Chondrocyte (in vitro differentiated cells): ENCODE measurements around the gene MAML2. TPM values are rescaled to one million over a fixed set of nuclear protein-coding genes. Genes with fewer than 3 reads are reported as not detected.

ENCODE experiments used
- DNase-seq: peaks from one replicate; pipeline ENCODE4 v3.0.0; 2021; ENCODE audit warnings: mixed read lengths, low spot score
- H3K27ac Mint-ChIP-seq: one replicate; pipeline ENCODE4 v1.8.0; 2021; ENCODE audit warnings: mild to moderate bottlenecking, moderate library complexity, mixed read lengths; ENCODE audit not compliant: unreplicated experiment
- H3K27me3 Mint-ChIP-seq: 2 replicates; pipeline ENCODE4 v1.8.0; 2021; ENCODE audit warnings: low read depth, mixed read lengths
- H3K36me3 Mint-ChIP-seq: 2 replicates; pipeline ENCODE4 v1.8.0; 2021; ENCODE audit warnings: low read depth, mixed read lengths
- H3K4me1 Mint-ChIP-seq: 2 replicates; pipeline ENCODE4 v1.8.0; 2021; ENCODE audit warnings: low read depth, mild to moderate bottlenecking, mixed read lengths
- H3K4me3 Mint-ChIP-seq: one replicate; pipeline ENCODE4 v1.8.0; 2021; ENCODE audit warnings: mild to moderate bottlenecking, moderate library complexity, mixed read lengths; ENCODE audit not compliant: unreplicated experiment
- H3K9me3 Mint-ChIP-seq: 2 replicates; pipeline ENCODE4 v1.8.0; 2021; ENCODE audit warnings: low read depth, mixed read lengths
- CTCF ChIP-seq: fragments of 200-600 bp; sonication (generic); IDR thresholded peaks from 2 replicates; pipeline ENCODE4 v1.5.0; 2021; ENCODE audit warnings: antibody characterized with exemption, mild to moderate bottlenecking, moderate library complexity
- total RNA-seq: library from RNA; stranded (reverse); gene quantifications from 3 replicates; pipeline ENCODE4 v1.2.1, GENCODE V29; 2021

MAML2 gene
- total RNA-seq, 1 donor from 2014 or later = 19.0 TPM

- Mint-ChIP-seq H3K4me1 (peaks cover 84% of the 10 kb centered on the region), H3K36me3 (peaks cover 2% of the 10 kb centered on the region), H3K9me3 (no peaks in the 10 kb centered on the region), H3K4me3 (no peak overlapping the region), H3K27me3 (no peaks in the 10 kb centered on the region), H3K27ac (peak overlapping the region; percentile 88)
- no peak for DNase-seq
- no peak for TF ChIP-seq CTCF
Measured at GRCh38 chr11:96333191-96333719, 9.7 kb downstream of the MAML2 start.

- Mint-ChIP-seq H3K27me3 (no peaks in the 10 kb centered on the region), H3K27ac (peak overlapping the region; percentile 88), H3K4me1 (peaks cover 81% of the 10 kb centered on the region), H3K4me3 (no peak overlapping the region), H3K36me3 (peaks cover 2% of the 10 kb centered on the region), H3K9me3 (no peaks in the 10 kb centered on the region)
- no peak for DNase-seq
- TF ChIP-seq CTCF = no peak
Measured at GRCh38 chr11:96332126-96332771, 10.7 kb downstream of the MAML2 start.

- Mint-ChIP-seq H3K36me3 (peaks cover 2% of the 10 kb centered on the region), H3K9me3 (no peaks in the 10 kb centered on the region), H3K27me3 (no peaks in the 10 kb centered on the region), H3K4me3 (no peak overlapping the region), H3K4me1 (peaks cover 81% of the 10 kb centered on the region), H3K27ac (peak overlapping the region; percentile 88)
- no peak for TF ChIP-seq CTCF
- DNase-seq = no peak
Measured at GRCh38 chr11:96331699-96332116, 11.3 kb downstream of the MAML2 start.

- Mint-ChIP-seq H3K4me1 (peaks cover 88% of the 10 kb centered on the region), H3K4me3 (no peak overlapping the region), H3K9me3 (no peaks in the 10 kb centered on the region), H3K27me3 (no peaks in the 10 kb centered on the region), H3K36me3 (no peaks in the 10 kb centered on the region), H3K27ac (peak overlapping the region; percentile 63)
- no peak for DNase-seq
- no peak for TF ChIP-seq CTCF
Measured at GRCh38 chr11:96330511-96330859, 12.5 kb downstream of the MAML2 start.

- TF ChIP-seq CTCF = no peak
- Mint-ChIP-seq H3K27me3 (no peaks in the 10 kb centered on the region), H3K27ac (peak overlapping the region; percentile 97), H3K4me1 (peaks cover 90% of the 10 kb centered on the region), H3K36me3 (no peaks in the 10 kb centered on the region), H3K4me3 (no peak overlapping the region), H3K9me3 (no peaks in the 10 kb centered on the region)
- no peak for DNase-seq
Measured at GRCh38 chr11:96329855-96330510, 13.0 kb downstream of the MAML2 start.
